HFF-Myc (cell line): Measurements from ENCODE around the gene GDF11.

Source experiments
- DNase-seq: peaks from one replicate; pipeline ENCODE4 v3.0.0-alpha.2; 2011; ENCODE audit warnings: low read depth; ENCODE audit errors: extremely low read depth
- H3K4me3 ChIP-seq: replicated peaks from 2 replicates; pipeline ENCODE4 v1.5.1; 2011; ENCODE audit warnings: low read depth, mild to moderate bottlenecking, control low read depth, low read length
- TF ChIP-seq, protein P1 (sequence below): IDR thresholded peaks from 2 replicates; pipeline ENCODE4 v1.5.1; 2012; ENCODE audit warnings: mild to moderate bottlenecking, low read depth, low read length, control low read depth; ENCODE audit errors: missing control alignments

GDF11 gene

GRCh38 chr12:55707219-55707671, 35.7 kb upstream of the GDF11 start:
- TF ChIP-seq, protein P1, sequence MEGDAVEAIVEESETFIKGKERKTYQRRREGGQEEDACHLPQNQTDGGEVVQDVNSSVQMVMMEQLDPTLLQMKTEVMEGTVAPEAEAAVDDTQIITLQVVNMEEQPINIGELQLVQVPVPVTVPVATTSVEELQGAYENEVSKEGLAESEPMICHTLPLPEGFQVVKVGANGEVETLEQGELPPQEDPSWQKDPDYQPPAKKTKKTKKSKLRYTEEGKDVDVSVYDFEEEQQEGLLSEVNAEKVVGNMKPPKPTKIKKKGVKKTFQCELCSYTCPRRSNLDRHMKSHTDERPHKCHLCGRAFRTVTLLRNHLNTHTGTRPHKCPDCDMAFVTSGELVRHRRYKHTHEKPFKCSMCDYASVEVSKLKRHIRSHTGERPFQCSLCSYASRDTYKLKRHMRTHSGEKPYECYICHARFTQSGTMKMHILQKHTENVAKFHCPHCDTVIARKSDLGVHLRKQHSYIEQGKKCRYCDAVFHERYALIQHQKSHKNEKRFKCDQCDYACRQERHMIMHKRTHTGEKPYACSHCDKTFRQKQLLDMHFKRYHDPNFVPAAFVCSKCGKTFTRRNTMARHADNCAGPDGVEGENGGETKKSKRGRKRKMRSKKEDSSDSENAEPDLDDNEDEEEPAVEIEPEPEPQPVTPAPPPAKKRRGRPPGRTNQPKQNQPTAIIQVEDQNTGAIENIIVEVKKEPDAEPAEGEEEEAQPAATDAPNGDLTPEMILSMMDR, result no peak
- no peak for DNase-seq
- H3K4me3 ChIP-seq, result peak overlapping the region; percentile 40

DNA sequence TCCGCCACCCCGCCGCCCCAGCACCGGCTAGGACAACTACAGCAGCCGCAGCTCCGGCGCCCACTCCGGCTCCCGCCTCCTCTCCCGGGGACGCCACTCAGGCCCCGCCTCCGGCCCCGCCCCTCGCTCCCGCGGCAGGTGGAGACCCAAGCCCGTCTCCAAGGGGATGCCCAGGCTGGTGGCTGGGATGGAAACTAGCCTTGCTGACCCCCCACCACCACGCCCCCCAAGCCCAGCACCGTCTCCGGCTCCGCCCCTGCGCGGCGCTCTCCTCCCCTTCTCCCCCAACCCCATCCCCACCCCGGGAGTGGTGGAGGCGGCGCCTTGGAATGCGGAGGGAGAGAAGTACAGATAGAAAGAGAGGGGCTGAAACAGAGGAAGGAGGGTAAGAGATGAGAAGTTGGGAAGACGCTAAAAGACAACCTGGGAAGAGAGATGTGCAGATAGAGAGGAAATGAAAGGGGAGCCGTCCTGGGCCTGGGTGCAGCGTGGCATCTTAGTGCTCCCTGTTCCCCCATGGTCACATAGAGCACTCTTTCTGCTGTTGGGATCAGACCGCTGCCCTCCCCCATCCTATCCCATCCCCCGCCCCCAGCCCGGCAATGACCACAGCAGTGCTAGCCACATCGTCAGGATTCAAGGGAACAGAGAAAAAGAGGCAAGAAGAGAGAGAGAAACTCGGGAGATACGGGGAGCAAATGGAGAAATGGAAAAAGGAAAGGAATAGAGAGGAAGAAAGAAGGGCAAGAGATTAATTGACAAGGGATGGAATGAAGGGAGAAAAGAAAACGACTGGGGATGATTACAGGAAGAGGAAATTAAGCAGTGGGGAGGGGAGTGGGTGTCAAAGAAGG, 34.9 kb upstream of the GDF11 start, which contains the start of gene ITGA7:
Gene ITGA7 (minus strand): TSS at position 64 of the 854 bp plus-strand sequence. CDS start 222 bp downstream, outside the sequence.
- H3K4me3 ChIP-seq, result peak within 1 kb of the TSS; percentile 40
- TF ChIP-seq, protein P1, result no peak
- DNase-seq, result no peak

DNA sequence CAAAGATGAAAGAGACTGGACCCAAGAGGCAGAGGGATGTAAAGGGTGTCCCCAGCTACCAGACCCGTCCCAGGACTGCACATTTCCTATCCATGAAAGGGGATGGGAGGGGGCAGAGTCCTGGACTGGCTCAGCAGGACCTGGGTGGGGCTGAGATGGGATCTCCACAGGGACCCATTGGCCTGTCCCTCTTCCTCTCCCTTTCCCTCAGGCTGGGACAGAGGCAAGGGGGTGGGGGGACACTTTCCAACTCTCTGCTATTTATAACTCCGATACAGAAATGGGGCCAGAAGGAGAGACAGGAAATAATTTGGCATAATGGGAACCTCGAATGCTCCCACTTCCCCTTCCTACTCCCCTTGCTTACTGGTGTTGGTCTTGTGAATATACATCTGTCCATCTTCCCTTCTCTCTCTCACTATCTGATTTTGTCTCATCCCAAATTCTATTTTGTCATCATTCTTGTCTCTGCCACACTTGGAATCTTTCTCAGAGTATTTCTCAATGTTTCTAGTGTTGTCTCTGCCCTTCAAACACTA, 34.2 kb upstream of the GDF11 start:
- DNase-seq, result no peak
- no peak overlapping the region for H3K4me3 ChIP-seq
- TF ChIP-seq, protein P1, result no peak

DNA sequence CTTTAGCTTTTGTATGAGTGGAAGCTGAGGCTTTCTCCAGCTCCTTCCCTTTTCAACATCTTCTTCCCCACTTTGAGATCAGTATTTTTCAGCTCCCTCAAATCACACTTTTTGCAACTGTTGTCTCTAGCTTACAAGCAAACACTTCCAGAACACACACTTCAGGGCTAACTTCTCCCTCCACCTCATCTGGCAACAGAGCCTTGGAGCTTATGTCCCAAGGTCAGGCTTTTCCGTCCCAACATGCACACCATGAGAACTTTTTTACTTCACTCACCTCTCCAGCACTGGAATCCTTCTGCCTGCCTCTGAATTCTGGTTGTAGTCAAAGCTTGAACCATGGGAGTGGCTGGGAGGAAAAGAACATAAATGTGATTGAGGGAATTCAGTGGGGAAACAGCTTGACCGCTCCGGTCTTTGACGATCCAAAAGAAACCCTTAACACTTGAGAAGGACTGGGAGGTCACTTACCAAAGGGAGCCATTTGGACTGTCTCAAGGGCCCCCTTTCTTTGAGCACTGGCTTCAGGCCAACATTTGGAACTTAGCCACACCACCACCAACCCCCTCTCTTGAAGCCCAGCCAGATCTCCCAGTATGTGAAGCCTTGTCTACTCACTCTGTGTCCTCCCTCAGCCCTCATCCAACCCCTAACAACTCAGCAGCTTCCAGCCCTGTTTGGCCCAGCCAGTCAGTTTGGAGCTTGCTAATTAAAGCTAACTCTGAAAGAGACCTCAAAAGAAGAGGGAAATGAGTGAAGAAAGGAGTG, 31.0 kb upstream of the GDF11 start:
- H3K4me3 ChIP-seq, result no peak overlapping the region
- TF ChIP-seq, protein P1, result no peak
- DNase-seq, result no peak

DNA sequence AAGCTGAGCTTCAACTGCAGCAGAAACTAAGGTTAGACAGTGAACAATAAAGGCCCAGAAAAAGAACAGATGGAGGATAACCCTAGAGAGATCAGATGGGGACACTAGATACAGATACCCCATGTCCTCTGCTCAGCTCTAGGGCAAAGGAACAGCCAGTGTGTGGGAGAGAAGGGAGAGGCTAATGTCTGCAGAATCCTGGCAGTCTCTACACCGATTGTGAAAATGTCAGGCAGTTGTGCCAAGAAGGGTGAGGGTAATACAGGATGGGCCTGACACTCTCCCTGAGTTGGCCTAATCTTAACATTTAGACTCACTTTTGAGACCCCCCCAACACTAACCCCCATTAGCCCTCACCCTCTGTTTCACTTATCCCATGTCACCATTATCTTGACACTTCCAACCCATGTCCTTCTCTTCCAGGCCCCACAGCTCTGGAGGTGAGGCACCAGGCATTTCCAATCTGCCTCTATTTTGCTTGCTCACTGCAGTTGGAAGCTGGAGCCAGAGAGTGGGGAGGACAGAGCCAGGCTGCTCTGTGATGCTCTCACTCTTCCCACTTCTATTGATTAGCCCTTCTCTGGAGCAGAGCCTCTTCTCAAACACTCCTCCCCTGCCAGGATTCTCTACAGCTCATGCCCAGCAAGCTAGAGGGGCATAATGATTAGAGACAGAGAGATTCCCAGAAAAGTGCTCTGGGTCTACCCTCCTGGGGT, 30.1 kb upstream of the GDF11 start:
- TF ChIP-seq, protein P1, result no peak
- DNase-seq, result no peak
- H3K4me3 ChIP-seq, result no peak overlapping the region

- TF ChIP-seq, protein P1, result no peak
- no peak for DNase-seq
- H3K4me3 ChIP-seq, result no peak overlapping the region
Measured at GRCh38 chr12:55713721-55714120, 29.2 kb upstream of the GDF11 start.
